GM15510 (cell line): ENCODE data around the gene HOXB3.

Experiments
- POLR2A ChIP-seq: IDR thresholded peaks from 3 replicates; pipeline ENCODE4 v1.6.1; 2011; ENCODE audit warnings: borderline replicate concordance; ENCODE audit not compliant: insufficient read length; ENCODE audit errors: extremely low read depth

Gene HOXB3

GRCh38 chr17:48550502-48551213 lies 39.4 kb downstream of the HOXB3 start:
- TF ChIP-seq POLR2A = no peak

- no peak for TF ChIP-seq POLR2A
Observed at GRCh38 chr17:48549914-48550501, 40.0 kb downstream of the HOXB3 start.

- no peak for TF ChIP-seq POLR2A
Observed at GRCh38 chr17:48549281-48549630, 40.8 kb downstream of the HOXB3 start.

GRCh38 chr17:48548523-48549280 lies 41.3 kb downstream of the HOXB3 start:
- no peak for TF ChIP-seq POLR2A

- no peak for TF ChIP-seq POLR2A
Observed at GRCh38 chr17:48547808-48548522, 42.1 kb downstream of the HOXB3 start.

- TF ChIP-seq POLR2A = no peak
Observed at GRCh38 chr17:48546924-48547807, 42.9 kb downstream of the HOXB3 start.

GRCh38 chr17:48546137-48546923 lies 43.7 kb downstream of the HOXB3 start:
- TF ChIP-seq POLR2A = no peak

- TF ChIP-seq POLR2A = no peak
Observed at GRCh38 chr17:48545539-48545938, 44.5 kb downstream of the HOXB3 start.

- no peak for TF ChIP-seq POLR2A
Observed at GRCh38 chr17:48545022-48545375, 45.0 kb downstream of the HOXB3 start, which contains the start of gene HOXB2. Gene HOXB2 (minus strand): TSS chr17:48545109. CDS start chr17:48544911, 198 bp downstream.

GRCh38 chr17:48544349-48545021 lies 45.6 kb downstream of the HOXB3 start:
- peak; percentile 11 for TF ChIP-seq POLR2A

- no peak for TF ChIP-seq POLR2A
Observed at GRCh38 chr17:48543854-48544348, 46.1 kb downstream of the HOXB3 start.

GRCh38 chr17:48543107-48543853 lies 46.8 kb downstream of the HOXB3 start:
- TF ChIP-seq POLR2A = peak; percentile 52

- no peak for TF ChIP-seq POLR2A
Observed at GRCh38 chr17:48542698-48543106, 47.3 kb downstream of the HOXB3 start.
